Measurements from ENCODE around the gene ARHGAP33.

DNA sequence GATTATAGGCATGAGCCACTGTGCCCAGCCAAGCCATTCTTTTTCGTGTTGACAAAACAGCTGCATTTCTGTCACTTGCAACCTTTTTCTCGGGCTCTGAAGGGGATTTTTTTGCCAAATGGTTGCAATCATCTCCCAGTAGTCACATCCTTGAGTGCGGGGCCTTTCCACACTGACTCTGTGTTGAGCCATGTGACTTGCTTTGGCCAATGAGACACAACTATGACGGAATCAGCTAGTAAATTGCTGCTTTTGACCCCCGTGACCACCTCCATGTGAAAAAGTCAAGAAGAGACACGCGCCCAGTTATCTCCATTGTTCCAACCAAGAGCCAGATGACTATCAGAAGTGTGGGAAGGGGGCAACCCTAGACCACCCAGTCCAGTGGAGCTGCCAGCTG, 58.6 kb downstream of the ARHGAP33 start:
- TF ChIP-seq, protein P1, sequence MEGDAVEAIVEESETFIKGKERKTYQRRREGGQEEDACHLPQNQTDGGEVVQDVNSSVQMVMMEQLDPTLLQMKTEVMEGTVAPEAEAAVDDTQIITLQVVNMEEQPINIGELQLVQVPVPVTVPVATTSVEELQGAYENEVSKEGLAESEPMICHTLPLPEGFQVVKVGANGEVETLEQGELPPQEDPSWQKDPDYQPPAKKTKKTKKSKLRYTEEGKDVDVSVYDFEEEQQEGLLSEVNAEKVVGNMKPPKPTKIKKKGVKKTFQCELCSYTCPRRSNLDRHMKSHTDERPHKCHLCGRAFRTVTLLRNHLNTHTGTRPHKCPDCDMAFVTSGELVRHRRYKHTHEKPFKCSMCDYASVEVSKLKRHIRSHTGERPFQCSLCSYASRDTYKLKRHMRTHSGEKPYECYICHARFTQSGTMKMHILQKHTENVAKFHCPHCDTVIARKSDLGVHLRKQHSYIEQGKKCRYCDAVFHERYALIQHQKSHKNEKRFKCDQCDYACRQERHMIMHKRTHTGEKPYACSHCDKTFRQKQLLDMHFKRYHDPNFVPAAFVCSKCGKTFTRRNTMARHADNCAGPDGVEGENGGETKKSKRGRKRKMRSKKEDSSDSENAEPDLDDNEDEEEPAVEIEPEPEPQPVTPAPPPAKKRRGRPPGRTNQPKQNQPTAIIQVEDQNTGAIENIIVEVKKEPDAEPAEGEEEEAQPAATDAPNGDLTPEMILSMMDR (conservative IDR thresholded peaks at IDR 0.05; ENCODE audit: low read depth in 2 of 2): no peak
- no peak for TF ChIP-seq EZH2 (IDR thresholded peaks at IDR 0.05; ENCODE audit: low read depth, unreplicated experiment)
- TF ChIP-seq, protein P2, sequence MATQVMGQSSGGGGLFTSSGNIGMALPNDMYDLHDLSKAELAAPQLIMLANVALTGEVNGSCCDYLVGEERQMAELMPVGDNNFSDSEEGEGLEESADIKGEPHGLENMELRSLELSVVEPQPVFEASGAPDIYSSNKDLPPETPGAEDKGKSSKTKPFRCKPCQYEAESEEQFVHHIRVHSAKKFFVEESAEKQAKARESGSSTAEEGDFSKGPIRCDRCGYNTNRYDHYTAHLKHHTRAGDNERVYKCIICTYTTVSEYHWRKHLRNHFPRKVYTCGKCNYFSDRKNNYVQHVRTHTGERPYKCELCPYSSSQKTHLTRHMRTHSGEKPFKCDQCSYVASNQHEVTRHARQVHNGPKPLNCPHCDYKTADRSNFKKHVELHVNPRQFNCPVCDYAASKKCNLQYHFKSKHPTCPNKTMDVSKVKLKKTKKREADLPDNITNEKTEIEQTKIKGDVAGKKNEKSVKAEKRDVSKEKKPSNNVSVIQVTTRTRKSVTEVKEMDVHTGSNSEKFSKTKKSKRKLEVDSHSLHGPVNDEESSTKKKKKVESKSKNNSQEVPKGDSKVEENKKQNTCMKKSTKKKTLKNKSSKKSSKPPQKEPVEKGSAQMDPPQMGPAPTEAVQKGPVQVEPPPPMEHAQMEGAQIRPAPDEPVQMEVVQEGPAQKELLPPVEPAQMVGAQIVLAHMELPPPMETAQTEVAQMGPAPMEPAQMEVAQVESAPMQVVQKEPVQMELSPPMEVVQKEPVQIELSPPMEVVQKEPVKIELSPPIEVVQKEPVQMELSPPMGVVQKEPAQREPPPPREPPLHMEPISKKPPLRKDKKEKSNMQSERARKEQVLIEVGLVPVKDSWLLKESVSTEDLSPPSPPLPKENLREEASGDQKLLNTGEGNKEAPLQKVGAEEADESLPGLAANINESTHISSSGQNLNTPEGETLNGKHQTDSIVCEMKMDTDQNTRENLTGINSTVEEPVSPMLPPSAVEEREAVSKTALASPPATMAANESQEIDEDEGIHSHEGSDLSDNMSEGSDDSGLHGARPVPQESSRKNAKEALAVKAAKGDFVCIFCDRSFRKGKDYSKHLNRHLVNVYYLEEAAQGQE (IDR thresholded peaks at IDR 0.05; ENCODE audit: unreplicated experiment): no peak

Measured in GM23338 (cell line).